Activated naive CD4-positive, alpha-beta T cell treated with anti-CD3 and anti-CD28 coated beads, Interleukin-2, amount 50 U/mL, for 24 hours (primary cell): ENCODE measurements around the gene FASN.
"Not testable (repeated sequence)": the region's sequence is repeated elsewhere in the genome, so short reads cannot be mapped to it uniquely, and the experiment has no call there.

Source experiments
- H3K27ac Mint-ChIP-seq: one replicate; pipeline ENCODE4 v1.8.0; 2021; ENCODE audit warnings: mild to moderate bottlenecking, mixed read lengths
- H3K27me3 Mint-ChIP-seq: one replicate; pipeline ENCODE4 v1.8.0; 2021; ENCODE audit warnings: mixed read lengths
- H3K36me3 Mint-ChIP-seq: one replicate; pipeline ENCODE4 v1.8.0; 2021; ENCODE audit warnings: mixed read lengths
- H3K4me1 Mint-ChIP-seq: one replicate; pipeline ENCODE4 v1.8.0; 2021; ENCODE audit warnings: mixed read lengths
- H3K4me3 Mint-ChIP-seq: one replicate; pipeline ENCODE4 v1.8.0; 2021; ENCODE audit warnings: mild to moderate bottlenecking, mixed read lengths
- H3K9me3 Mint-ChIP-seq: one replicate; pipeline ENCODE4 v1.8.0; 2021; ENCODE audit warnings: mixed read lengths

The FASN gene

DNA sequence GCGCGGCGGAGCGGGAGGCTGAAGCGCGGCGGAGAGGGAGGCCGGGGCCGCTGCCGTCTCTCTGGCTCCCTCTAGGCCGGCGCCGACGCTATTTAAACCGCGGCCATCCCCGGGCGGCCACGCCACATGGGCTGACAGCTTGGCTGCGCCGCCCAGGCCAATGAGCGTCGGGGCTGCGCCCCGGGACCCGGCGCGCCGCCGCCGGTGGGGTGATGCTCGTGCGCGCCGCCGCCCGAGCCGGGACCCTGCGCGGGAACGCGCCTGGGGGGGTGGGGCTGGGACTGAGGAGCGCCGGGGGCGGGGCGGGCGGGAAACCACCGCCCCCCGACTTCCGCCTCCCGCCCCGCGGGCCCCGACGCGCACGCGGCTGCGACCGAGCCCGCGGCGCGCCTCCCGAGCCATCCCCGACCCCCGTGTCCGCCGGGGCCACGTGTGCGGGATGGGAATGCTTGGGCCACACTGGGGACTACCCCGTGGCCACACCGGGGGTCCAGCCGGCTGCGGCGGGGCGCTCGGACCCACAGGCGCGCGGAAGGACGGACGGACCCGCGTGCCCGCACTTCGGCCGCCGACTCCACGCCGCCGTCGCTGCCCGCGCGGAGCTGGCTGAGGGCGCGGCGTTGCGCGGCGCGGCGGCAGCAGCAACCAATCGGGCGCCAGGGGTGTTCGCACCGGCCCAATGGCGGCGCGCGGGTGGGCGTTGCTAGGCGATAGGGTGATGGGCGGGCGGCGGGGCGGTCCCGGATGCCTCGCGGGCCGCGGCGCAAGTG, at the start of gene FASN:
Gene FASN, minus strand, starts transcription at position 68 of the 770 bp plus-strand sequence. CDS start 1,791 bp downstream, outside the sequence.
- Mint-ChIP-seq H3K4me1 (peaks cover 7% of the 10 kb centered on the region), H3K36me3 (peaks cover under 1% of the 10 kb centered on the region), H3K9me3 (no peaks in the 10 kb centered on the region), H3K4me3 (peak within 1 kb of the TSS; percentile 84), H3K27ac (peak within 1 kb of the TSS; percentile 30), H3K27me3 (no peaks in the 10 kb centered on the region)

DNA sequence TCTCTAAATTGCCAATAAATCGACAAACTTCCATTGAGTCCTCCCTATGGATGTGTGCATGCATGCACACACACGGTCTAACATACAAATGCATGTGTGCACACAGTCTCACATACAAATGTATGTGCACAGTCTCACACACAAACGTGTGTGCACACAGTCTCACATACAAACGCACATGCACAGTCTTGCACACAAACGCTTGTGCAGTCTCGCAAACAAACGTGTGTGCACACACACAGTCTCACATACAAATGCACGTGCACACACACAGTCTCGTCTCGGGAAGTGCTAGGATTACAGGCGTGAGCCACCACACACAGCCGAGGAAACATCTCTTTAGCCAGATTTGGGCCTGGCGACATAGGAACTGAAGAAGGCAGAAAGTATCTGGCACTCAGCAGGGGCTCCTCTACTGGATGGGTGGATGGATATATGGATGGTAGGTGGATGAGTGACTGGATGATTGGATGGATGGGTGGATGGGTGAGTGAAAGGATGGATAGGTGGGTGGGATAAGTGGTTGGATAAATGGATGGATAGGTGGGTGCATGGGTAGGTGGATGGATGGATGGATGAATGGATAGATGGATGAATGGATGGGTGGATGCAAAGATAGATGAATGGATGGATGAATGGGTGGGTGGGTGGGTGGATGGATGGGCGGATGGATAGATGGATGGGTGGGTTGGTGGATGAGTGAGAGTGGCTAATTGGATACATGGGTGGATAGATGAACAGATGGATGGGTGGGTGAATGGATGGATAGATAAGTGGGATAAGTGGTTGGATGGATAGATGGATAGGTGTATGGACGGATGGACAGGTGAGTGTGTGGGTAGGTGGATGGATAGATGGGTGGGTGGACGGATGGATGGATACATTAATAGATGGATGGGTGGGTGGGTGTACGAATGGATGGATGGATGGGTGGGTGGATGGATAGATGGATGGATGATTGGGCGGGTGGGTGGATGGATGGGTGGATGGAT, 48.9 kb upstream of the FASN start:
- Mint-ChIP-seq H3K27ac (peak overlapping the region; percentile 3), H3K36me3 (peaks cover 7% of the 10 kb centered on the region), H3K4me3 (no peak overlapping the region), H3K27me3 (no peaks in the 10 kb centered on the region), H3K9me3 (no peaks in the 10 kb centered on the region), H3K4me1 (peaks cover 5% of the 10 kb centered on the region)

DNA sequence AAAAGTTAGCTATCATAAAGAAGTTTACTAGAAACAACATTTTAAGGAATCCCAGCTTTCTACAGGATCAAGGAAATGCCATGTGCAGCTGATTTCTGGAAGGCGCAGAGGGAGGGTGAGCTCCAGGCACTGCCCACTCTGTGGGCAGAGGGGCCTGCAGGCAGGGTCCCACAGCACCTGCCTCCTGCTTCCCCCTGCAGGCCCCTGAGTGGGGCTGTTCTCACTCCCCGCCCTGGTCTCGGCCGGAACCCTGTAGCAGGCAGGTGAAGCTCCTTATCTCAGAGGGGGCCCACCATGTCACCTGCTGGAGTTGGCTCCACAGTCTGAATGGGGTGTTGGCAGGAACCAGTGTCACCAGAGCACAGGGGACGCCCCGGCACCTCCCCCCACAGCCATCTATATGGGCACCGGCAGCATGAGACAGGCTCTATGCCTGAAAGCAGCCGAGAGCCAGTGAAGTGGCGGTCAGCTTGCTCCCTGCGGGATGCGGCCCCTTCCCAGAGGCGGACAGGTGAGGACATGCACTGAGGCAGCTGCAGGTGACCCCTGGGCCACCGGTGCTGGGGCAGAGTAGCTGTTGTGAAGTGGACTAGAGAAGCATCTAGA, 47.6 kb upstream of the FASN start:
- H3K36me3 Mint-ChIP-seq, result peaks cover 9% of the 10 kb centered on the region
- no peaks in the 10 kb centered on the region for H3K9me3 Mint-ChIP-seq
- H3K27ac Mint-ChIP-seq, result no peak overlapping the region
- no peaks in the 10 kb centered on the region for H3K27me3 Mint-ChIP-seq
- no peak overlapping the region for H3K4me3 Mint-ChIP-seq
- H3K4me1 Mint-ChIP-seq, result peaks cover 5% of the 10 kb centered on the region

DNA sequence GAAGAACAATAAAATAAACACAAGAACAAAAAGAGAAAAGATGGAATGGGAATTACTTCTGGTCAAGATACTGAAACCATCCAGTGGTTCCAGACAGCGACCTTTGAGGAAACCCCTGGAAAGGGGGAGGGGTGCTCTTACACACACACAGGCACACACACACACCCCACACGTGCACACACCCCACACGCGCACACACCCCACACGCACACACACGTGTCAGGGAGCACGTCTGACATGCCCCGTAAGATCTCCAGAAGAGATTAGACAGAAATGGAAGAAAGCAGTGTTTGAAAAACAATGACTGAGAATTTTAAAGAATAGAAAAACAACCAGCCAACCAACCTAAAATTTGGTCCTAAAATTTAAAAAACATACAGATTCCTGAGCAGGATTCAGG, 45.3 kb upstream of the FASN start:
- peaks cover 5% of the 10 kb centered on the region for H3K4me1 Mint-ChIP-seq
- peaks cover 9% of the 10 kb centered on the region for H3K36me3 Mint-ChIP-seq
- no peaks in the 10 kb centered on the region for H3K9me3 Mint-ChIP-seq
- no peak overlapping the region for H3K27ac Mint-ChIP-seq
- no peaks in the 10 kb centered on the region for H3K27me3 Mint-ChIP-seq
- no peak overlapping the region for H3K4me3 Mint-ChIP-seq

DNA sequence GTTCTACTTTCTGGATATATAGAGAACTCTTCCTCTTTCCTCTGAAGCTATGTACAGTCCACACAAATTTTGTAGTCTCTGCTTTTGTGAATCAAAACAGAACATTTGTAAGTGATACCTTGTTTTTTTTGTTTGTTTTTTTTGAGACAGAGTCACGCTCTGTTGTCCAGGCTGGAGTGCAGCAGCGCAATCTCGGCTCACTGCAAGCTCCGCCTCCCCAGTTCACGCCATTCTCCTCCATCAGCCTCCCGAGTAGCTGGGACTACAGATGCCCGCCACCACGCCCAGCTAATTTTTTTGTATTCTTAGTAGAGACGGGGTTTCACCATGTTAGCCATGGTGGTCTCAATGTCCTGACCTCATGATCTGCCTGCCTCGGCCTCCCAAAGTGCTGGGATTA, 41.9 kb upstream of the FASN start:
- not testable (repeated sequence) for H3K36me3 Mint-ChIP-seq, H3K4me1 Mint-ChIP-seq, H3K27ac Mint-ChIP-seq, H3K27me3 Mint-ChIP-seq, H3K4me3 Mint-ChIP-seq, H3K9me3 Mint-ChIP-seq

DNA sequence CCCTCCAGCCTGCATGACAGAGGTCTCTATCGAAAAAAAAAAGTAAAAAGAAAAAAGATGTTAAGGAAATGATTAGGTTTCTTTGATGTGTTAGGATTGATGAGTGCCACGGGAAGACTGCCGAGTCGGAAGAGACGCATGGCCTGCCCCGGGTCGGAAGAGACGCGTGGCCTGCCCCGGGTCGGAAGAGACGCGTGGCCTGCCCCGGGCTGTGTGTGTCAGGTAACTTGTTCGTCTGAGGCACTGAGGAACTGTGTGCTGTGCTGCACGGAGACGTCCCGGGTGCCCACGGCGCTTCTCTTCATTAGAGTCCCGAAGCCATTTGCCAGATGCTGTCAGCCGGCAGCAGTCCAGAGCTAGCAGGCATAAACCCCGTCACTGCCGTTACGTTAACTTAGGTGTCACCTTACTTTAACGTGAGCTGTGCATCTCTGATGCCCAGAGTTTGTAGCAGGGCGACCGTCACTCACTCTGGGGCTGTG, 40.5 kb upstream of the FASN start:
- Mint-ChIP-seq H3K4me3 (no peak overlapping the region), H3K36me3 (peaks cover 2% of the 10 kb centered on the region), H3K9me3 (no peaks in the 10 kb centered on the region), H3K27me3 (no peaks in the 10 kb centered on the region), H3K27ac (no peak overlapping the region), H3K4me1 (peaks cover 5% of the 10 kb centered on the region)

DNA sequence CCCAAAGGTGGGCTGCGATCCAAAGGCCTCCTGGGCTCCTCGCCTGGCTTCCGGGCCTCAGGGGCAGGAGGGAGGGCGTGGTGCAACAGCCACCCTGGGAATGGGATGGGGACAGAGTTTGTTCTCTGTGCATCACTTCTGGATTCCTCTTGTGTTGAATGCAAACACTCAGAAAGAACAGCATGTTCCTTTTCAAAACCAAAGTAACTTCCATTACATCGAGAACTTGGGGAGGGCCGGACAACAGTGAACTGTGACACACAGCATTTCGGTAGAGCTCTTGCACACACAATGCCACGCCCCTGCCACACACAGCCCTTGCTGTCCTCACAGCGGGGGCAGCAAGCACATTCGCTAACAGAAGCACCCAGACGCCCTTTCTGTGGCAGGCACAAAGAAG, 36.1 kb upstream of the FASN start:
- Mint-ChIP-seq H3K27me3 (no peaks in the 10 kb centered on the region), H3K4me1 (peaks cover 7% of the 10 kb centered on the region), H3K36me3 (peaks cover 2% of the 10 kb centered on the region), H3K27ac (no peak overlapping the region), H3K9me3 (no peaks in the 10 kb centered on the region), H3K4me3 (no peak overlapping the region)

GRCh38 chr17:82133166-82133953, 35.3 kb upstream of the FASN start:
- not testable (repeated sequence) for H3K27ac Mint-ChIP-seq, H3K4me3 Mint-ChIP-seq, H3K36me3 Mint-ChIP-seq, H3K9me3 Mint-ChIP-seq, H3K27me3 Mint-ChIP-seq
- H3K4me1 Mint-ChIP-seq, result peaks cover 13% of the 10 kb centered on the region

DNA sequence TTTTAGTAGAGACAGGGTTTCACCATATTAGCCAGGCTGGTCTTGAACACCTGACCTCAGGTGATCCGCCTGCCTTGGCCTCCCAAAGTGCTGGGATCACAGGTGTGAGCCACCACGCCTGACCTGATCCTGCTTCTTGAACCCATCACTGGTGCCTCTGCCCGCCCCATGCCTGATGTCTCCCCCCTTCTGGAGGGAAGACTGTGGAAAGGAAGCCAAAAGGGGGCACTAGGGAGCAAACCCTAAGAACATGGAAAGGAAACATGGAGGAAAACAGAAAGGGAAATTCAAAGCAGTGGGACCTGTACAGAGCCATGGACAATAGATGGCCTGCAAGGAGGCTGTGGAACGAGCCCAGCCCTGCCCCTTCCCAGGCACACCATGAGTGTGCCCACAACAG, 31.1 kb upstream of the FASN start:
- Mint-ChIP-seq H3K27me3 (no peaks in the 10 kb centered on the region), H3K4me3 (no peak overlapping the region), H3K27ac (no peak overlapping the region), H3K9me3 (no peaks in the 10 kb centered on the region), H3K4me1 (peaks cover 54% of the 10 kb centered on the region), H3K36me3 (peaks cover 6% of the 10 kb centered on the region)

DNA sequence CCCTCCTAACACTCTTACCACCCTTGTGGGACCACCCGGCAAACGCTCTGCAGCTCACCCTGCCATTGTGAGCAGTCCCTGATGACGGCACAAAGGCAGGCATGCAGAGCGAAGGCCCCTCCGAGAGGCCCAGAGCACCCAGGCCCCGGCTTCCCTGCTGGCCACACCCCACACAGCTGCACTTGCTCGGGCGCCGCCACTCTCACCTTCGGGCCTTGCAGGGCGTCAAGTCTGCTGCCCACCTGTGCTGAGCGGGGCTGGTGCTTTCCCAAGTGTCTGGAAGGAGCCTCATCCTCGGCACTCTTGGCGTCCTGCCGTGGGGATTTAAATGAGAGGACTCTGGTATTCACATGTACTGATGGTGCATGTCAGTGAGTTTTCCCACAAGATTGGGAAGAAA, 30.3 kb upstream of the FASN start:
- H3K4me3 Mint-ChIP-seq, result no peak overlapping the region
- H3K27me3 Mint-ChIP-seq, result no peaks in the 10 kb centered on the region
- peaks cover 6% of the 10 kb centered on the region for H3K36me3 Mint-ChIP-seq
- H3K9me3 Mint-ChIP-seq, result no peaks in the 10 kb centered on the region
- peak overlapping the region; percentile 51 for H3K27ac Mint-ChIP-seq
- H3K4me1 Mint-ChIP-seq, result peaks cover 62% of the 10 kb centered on the region

DNA sequence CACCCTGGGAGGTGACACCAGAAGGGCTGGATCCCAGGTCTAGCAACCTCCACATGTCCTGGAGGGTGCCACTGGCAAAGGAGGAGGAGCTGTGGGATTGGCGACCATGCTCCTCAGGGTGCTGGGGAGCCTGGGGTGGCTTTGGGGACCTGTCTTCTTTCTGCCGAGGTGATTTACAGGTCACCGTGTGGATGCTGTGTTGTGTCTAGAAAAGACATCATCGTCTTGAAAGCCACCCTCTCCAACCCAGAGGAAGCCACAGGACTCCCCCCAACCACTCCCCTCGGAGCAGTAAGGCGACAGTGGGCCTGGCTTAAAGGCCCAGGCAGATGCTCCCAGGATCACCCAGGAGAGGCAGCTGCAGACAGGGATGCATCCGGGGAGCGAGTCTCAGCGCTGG, 29.7 kb upstream of the FASN start:
- no peaks in the 10 kb centered on the region for H3K27me3 Mint-ChIP-seq
- H3K27ac Mint-ChIP-seq, result peak overlapping the region; percentile 51
- peaks cover 66% of the 10 kb centered on the region for H3K4me1 Mint-ChIP-seq
- H3K9me3 Mint-ChIP-seq, result no peaks in the 10 kb centered on the region
- H3K36me3 Mint-ChIP-seq, result peaks cover 6% of the 10 kb centered on the region
- peak overlapping the region; percentile 51 for H3K4me3 Mint-ChIP-seq

DNA sequence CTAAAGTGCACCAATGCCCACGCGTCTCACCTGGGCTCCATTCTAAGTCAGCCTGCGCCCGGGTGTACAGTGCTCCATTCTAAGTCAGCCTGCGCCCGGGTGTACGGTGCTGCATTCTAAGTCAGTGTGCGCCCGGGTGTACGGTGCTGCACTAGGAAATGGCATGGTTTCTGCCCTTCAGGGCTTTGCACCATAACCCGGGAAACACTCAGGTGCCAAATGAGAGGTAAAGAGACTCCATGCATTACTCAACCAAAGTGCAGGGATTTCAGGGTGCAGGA, 29.2 kb upstream of the FASN start:
- no peaks in the 10 kb centered on the region for H3K9me3 Mint-ChIP-seq
- peaks cover 6% of the 10 kb centered on the region for H3K36me3 Mint-ChIP-seq
- H3K4me1 Mint-ChIP-seq, result peaks cover 70% of the 10 kb centered on the region
- peak overlapping the region; percentile 51 for H3K4me3 Mint-ChIP-seq
- H3K27ac Mint-ChIP-seq, result peak overlapping the region; percentile 98
- H3K27me3 Mint-ChIP-seq, result no peaks in the 10 kb centered on the region

DNA sequence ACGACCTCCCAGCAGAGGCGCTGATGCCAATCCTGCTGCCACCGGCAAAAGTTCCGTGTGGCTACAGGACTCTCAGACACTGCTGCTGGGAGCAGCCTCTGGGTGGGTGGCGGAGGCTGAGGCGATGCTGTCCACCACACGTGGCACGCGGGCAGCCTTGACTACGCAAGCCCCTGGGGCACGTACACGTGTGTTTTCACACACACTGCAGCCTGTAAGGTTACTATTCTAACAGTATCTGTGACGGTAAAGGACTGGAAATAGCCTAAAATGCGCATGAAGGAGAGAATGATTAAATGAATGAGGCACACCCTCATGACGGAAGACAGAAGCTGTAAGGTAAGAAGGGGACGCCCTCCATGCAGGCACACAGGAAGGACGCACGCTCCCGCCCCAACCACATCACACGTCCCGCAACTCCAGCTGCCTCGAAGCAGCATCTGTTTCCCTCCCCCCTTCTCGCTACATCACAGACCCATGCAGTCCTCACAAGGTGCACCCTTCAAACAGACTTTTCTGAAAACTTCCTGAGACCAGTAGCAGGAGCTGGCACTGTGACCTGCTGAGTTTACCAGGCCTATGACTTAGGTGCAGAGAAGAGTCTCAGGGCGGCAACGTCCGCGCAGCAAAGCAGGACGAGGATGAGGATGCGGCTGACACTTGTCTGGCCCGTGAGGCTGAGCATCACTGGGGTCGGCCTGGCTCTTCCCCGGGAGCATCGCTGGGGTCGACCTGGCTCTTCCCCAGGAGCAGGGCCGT, 28.7 kb upstream of the FASN start:
- H3K9me3 Mint-ChIP-seq, result no peaks in the 10 kb centered on the region
- peak overlapping the region; percentile 85 for H3K4me3 Mint-ChIP-seq
- H3K36me3 Mint-ChIP-seq, result peaks cover 4% of the 10 kb centered on the region
- H3K27me3 Mint-ChIP-seq, result no peaks in the 10 kb centered on the region
- H3K4me1 Mint-ChIP-seq, result peaks cover 75% of the 10 kb centered on the region
- H3K27ac Mint-ChIP-seq, result peak overlapping the region; percentile 98

DNA sequence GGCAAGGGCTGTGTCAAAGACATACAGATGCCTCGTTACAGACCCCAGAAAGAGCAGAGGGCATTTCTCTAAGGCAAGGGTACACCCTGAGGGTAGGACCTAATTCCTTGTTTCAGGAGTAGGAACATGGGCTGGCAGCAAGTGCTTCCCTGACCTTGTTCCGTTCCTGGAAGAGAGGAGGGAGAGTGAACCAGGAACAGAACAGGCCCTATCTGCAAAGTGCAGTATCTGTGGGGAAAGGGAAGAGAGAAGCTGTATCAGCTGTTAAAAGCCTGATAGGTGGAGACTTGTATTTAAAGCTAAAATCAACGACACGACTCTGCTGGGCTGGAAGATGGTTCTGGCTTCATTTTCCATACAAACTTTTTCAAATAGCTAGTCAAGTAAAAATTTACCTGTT, 26.1 kb upstream of the FASN start:
- Mint-ChIP-seq H3K4me1 (peaks cover 90% of the 10 kb centered on the region), H3K27ac (peak overlapping the region; percentile 38)

More for the DNA sequence above, 26.1 kb upstream of the FASN start:
- Mint-ChIP-seq H3K36me3 (peaks cover 4% of the 10 kb centered on the region), H3K4me3 (peak overlapping the region; percentile 8), H3K9me3 (no peaks in the 10 kb centered on the region), H3K27me3 (no peaks in the 10 kb centered on the region)
